Measurements from ENCODE around the gene ARL6IP4.

The ARL6IP4 gene

GRCh38 chr12:122958198-122958888, 22.1 kb upstream of the ARL6IP4 start:
- DNase-seq (ENCODE audit: low spot score): no peak

- DNase-seq (ENCODE audit: low spot score): no peak
Observed at GRCh38 chr12:122959566-122960192, 20.8 kb upstream of the ARL6IP4 start.

GRCh38 chr12:122960193-122960569, 20.3 kb upstream of the ARL6IP4 start:
- DNase-seq (ENCODE audit: low spot score): no peak

- DNase-seq (ENCODE audit: low spot score): peak; percentile 42
Observed at GRCh38 chr12:122961531-122962329, 18.8 kb upstream of the ARL6IP4 start.

GRCh38 chr12:122963941-122964265, 16.6 kb upstream of the ARL6IP4 start:
- no peak for DNase-seq (ENCODE audit: low spot score)

GRCh38 chr12:122964439-122965257, 15.8 kb upstream of the ARL6IP4 start:
- no peak for DNase-seq (ENCODE audit: low spot score)

GRCh38 chr12:122965321-122965751, 15.1 kb upstream of the ARL6IP4 start:
- no peak for DNase-seq (ENCODE audit: low spot score)

- DNase-seq (ENCODE audit: low spot score): peak; percentile 100
Observed at GRCh38 chr12:122965851-122966742, 14.4 kb upstream of the ARL6IP4 start, which contains the start of gene ABCB9. ABCB9 (minus strand) TSS chr12:122966463; CDS start chr12:122960235, 6,228 bp downstream.

GRCh38 chr12:122966743-122967550, 13.5 kb upstream of the ARL6IP4 start:
- DNase-seq (ENCODE audit: low spot score): no peak

GRCh38 chr12:122968104-122968503, 12.4 kb upstream of the ARL6IP4 start:
- no peak for DNase-seq (ENCODE audit: low spot score)

GRCh38 chr12:122969676-122970075, 10.8 kb upstream of the ARL6IP4 start:
- no peak for DNase-seq (ENCODE audit: low spot score)

GRCh38 chr12:122974274-122974891, 6.1 kb upstream of the ARL6IP4 start:
- peak; percentile 100 for DNase-seq (ENCODE audit: low spot score)

GRCh38 chr12:122974892-122975789, 5.3 kb upstream of the ARL6IP4 start, which contains the start of gene OGFOD2:
OGFOD2 (plus strand) TSS chr12:122975244; CDS start chr12:122975252, 8 bp downstream.
- peak; percentile 95 for DNase-seq (ENCODE audit: low spot score)

- DNase-seq (ENCODE audit: low spot score): no peak
Observed at GRCh38 chr12:122975790-122976647, 4.5 kb upstream of the ARL6IP4 start.

- DNase-seq (ENCODE audit: low spot score): no peak
Observed at GRCh38 chr12:122976648-122976975, 3.9 kb upstream of the ARL6IP4 start.

GRCh38 chr12:122977153-122977552, 3.3 kb upstream of the ARL6IP4 start:
- no peak for DNase-seq (ENCODE audit: low spot score)

- DNase-seq (ENCODE audit: low spot score): no peak
Observed at GRCh38 chr12:122977655-122978392, 2.7 kb upstream of the ARL6IP4 start.

Data from ecto neural progenitor cell (in vitro differentiated cells).